T-cell (primary cell): Measurements from ENCODE around the gene NDUFB3. TPM values are rescaled to one million over a fixed set of nuclear protein-coding genes. Genes with fewer than 3 reads are reported as not detected.

Experiments used
- total RNA-seq, 35 experiments: library from RNA in 6 of 35; stranded (reverse) in 6 of 35; fragments of 120-200 nt in 1 of 35; gene quantifications; one replicate each; pipeline versions ENCODE4 v1.2.1 to v1.2.4 and lab custom pipeline; 2013 to 2026

The NDUFB3 gene
- total RNA-seq, 5 donors from 2014 or later (not counting 1 experiment from before 2014, with no cell fraction given), result 31.4 to 43.7 (median 38.8) TPM

Other genes starting within 250 kb of the NDUFB3 start
- 1,000 to 10,000 TPM in 2 of 5 donors, 100 to 1,000 TPM in 3; 357 to 1,046 (median 384) TPM for gene CLK1, start 207.3 kb upstream of the NDUFB3 start, total RNA-seq
- gene PPIL3, start 182.9 kb upstream of the NDUFB3 start, total RNA-seq, result 10 to 100 TPM; 28.0 to 44.2 (median 30.6) TPM
- 10 to 100 TPM; 11.7 to 29.7 (median 25.0) TPM for gene NIF3L1, start 182.6 kb upstream of the NDUFB3 start, total RNA-seq
- 10 to 100 TPM; 29.9 to 52.4 (median 50.6) TPM for gene ORC2, start 108.3 kb upstream of the NDUFB3 start, total RNA-seq
- 10 to 100 TPM; 29.5 to 44.6 (median 36.0) TPM for gene HYCC2, start 330 bp upstream of the NDUFB3 start, total RNA-seq
- gene CFLAR, start 44.2 kb downstream of the NDUFB3 start, total RNA-seq, result 100 to 1,000 TPM; 188 to 217 (median 208) TPM
- 10 to 100 TPM; 23.3 to 46.4 (median 29.2) TPM for gene CASP10, start 111.1 kb downstream of the NDUFB3 start, total RNA-seq
- 100 to 1,000 TPM; 116 to 306 (median 255) TPM for gene CASP8, start 188.5 kb downstream of the NDUFB3 start, total RNA-seq